CD4-positive, alpha-beta T cell treated with Interleukin-4 for 4 hours (primary cell): ENCODE results near the gene ZNF616.

ENCODE experiments used
- DNase-seq: peaks from one replicate; pipeline ENCODE4 v3.0.0-alpha.2; 2020

ZNF616 gene

GRCh38 chr19:52139252-52140031, at the start of gene ZNF616:
ZNF616 (minus strand) TSS chr19:52139938; CDS start chr19:52130512, 9,426 bp downstream.
- DNase-seq = peak; percentile 95

- DNase-seq = no peak
These were observed 49.3 kb upstream of the ZNF616 start for GRCh38 chr19:52188822-52189734.

- DNase-seq = no peak
These were observed 47.7 kb upstream of the ZNF616 start for GRCh38 chr19:52187407-52187806.

- DNase-seq = peak; percentile 2
These were observed 36.8 kb upstream of the ZNF616 start for GRCh38 chr19:52176574-52176973.

GRCh38 chr19:52172347-52172746, 32.6 kb upstream of the ZNF616 start:
- no peak for DNase-seq

- peak; percentile 95 for DNase-seq
These were observed 31.8 kb upstream of the ZNF616 start, which contains the start of gene ZNF836 for GRCh38 chr19:52171321-52172169. ZNF836 (minus strand) TSS chr19:52171621; CDS start chr19:52168072, 3,549 bp downstream.

- DNase-seq = no peak
These were observed 31.2 kb upstream of the ZNF616 start for GRCh38 chr19:52170863-52171320.

GRCh38 chr19:52170304-52170703, 30.6 kb upstream of the ZNF616 start:
- no peak for DNase-seq

GRCh38 chr19:52155596-52156359, 16.0 kb upstream of the ZNF616 start:
- no peak for DNase-seq

- DNase-seq = no peak
These were observed 8.5 kb upstream of the ZNF616 start for GRCh38 chr19:52148256-52148655.

GRCh38 chr19:52142001-52142595, 2.4 kb upstream of the ZNF616 start:
- DNase-seq = no peak

GRCh38 chr19:52141203-52141602, 1.5 kb upstream of the ZNF616 start:
- DNase-seq = no peak

GRCh38 chr19:52140032-52140710, 433 bp upstream of the ZNF616 start:
- DNase-seq = no peak

- no peak for DNase-seq
These were observed 821 bp downstream of the ZNF616 start for GRCh38 chr19:52138983-52139251.

GRCh38 chr19:52138278-52138982, 1.3 kb downstream of the ZNF616 start:
- DNase-seq = no peak

- no peak for DNase-seq
These were observed 19.5 kb downstream of the ZNF616 start for GRCh38 chr19:52120286-52120685.

- no peak for DNase-seq
These were observed 24.1 kb downstream of the ZNF616 start for GRCh38 chr19:52115526-52116053.

GRCh38 chr19:52114691-52115090, 25.0 kb downstream of the ZNF616 start:
- DNase-seq = no peak

GRCh38 chr19:52112624-52113023, 27.1 kb downstream of the ZNF616 start:
- DNase-seq = no peak

GRCh38 chr19:52110780-52111179, 29.0 kb downstream of the ZNF616 start:
- DNase-seq = no peak
